ENCODE data around the gene NUDT1. TPM values are rescaled to one million over a fixed set of nuclear protein-coding genes. Genes with fewer than 3 reads are reported as not detected.

Gene NUDT1
- polyA plus RNA-seq, 3 donors = 11.7 to 26.1 (median 17.9) TPM

- whole genome bisulfite sequencing, 3 donors = 91 to 94% (median 93%) methylated on average over 15 of the region's 15 CpGs
- H3K27ac ChIP-seq (ENCODE audit: low read depth, low read length) = no peak overlapping the region
These were observed 22.9 kb upstream of the NUDT1 start for GRCh38 chr7:2219136-2219535.

- WGBS, 3 donors = 96 to 100% (median 98%) methylated on average over 5 to 8 of the region's 8 CpGs
- no peak overlapping the region for H3K27ac ChIP-seq (ENCODE audit: low read depth, low read length)
These were observed 22.4 kb upstream of the NUDT1 start for GRCh38 chr7:2219606-2220005.

GRCh38 chr7:2220030-2220429, 22.0 kb upstream of the NUDT1 start:
- H3K27ac ChIP-seq (ENCODE audit: low read depth, low read length) = no peak overlapping the region
- WGBS, 3 donors = 91 to 97% (median 92%) methylated on average over 18 to 19 of the region's 19 CpGs

DNA sequence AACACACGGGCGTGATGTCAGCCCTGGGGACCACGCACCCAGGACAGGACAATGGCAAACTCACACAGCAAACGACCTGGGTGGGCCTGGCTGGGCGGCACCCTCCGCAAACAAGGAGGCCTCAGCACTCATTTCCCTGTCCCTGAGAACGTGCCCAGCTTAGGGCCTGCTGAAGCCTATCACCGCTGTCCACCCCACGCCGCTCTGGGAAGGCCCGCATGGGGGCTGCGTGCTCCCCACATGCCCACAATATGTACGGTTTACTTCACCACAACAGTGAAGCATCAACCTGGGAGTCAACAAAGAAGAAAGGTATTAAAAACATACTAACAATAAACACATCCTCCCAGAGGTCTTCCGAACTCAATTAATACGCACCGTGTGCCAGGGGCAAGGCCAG, 21.5 kb upstream of the NUDT1 start:
- 85 to 94% (median 91%) methylated on average over 16 of the region's 16 CpGs for WGBS, 3 donors
- no peak overlapping the region for H3K27ac ChIP-seq (ENCODE audit: low read depth, low read length)

- no peak overlapping the region for H3K27ac ChIP-seq (ENCODE audit: low read depth, low read length)
- WGBS, 3 donors = 90 to 95% (median 90%) methylated on average over 17 of the region's 17 CpGs
These were observed 21.1 kb upstream of the NUDT1 start for GRCh38 chr7:2220954-2221353.

DNA sequence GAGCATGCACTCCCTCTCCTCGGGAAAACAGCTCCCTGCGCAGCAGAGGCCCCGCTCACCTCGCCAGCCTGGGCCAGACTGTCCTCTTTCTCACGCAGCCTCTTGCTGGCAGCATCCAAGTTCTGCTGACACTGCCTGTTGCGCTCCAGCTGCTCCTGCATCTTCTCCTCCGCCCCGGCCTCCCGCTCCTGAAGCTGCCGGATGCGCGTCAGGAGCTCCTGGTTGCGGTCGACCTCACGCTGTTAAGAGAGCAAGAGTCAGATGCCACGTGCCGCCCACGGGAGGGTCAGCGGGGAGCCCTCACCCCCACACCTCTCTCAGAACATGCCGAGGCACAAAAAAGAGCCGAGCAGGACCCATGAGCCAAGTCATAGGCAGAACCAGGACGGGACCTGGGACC, 19.5 kb upstream of the NUDT1 start:
- H3K27ac ChIP-seq (ENCODE audit: low read depth, low read length) = no peak overlapping the region
- 93 to 95% (median 95%) methylated on average over 22 of the region's 22 CpGs for WGBS, 3 donors

DNA sequence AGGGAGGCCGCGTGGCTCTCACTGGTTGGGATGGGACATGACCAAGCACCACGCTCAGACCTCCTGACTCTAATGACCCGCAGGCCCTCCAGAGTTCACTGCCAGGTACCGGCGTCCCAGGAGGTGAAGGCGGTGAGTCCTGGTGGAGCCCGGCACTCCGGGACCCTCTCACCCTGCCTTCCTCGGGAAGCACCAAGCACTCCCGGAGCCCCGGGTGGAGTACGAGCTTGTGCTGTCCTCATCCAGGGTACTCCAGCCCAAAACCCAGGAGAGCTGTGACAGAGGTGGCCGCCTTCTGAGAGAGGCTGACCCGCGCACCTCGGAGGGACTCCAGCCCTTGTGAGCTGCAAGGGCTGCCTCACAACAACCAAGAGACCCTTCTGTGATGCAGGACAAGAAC, 18.7 kb upstream of the NUDT1 start:
- no peak overlapping the region for H3K27ac ChIP-seq (ENCODE audit: low read depth, low read length)
- 93 to 94% (median 94%) methylated on average over 17 of the region's 17 CpGs for WGBS, 3 donors

- no peak overlapping the region for H3K27ac ChIP-seq (ENCODE audit: low read depth, low read length)
- 71 to 93% (median 75%) methylated on average over 13 of the region's 13 CpGs for WGBS, 3 donors
These were observed 17.5 kb upstream of the NUDT1 start for GRCh38 chr7:2224491-2224928.

- no peak overlapping the region for H3K27ac ChIP-seq (ENCODE audit: low read depth, low read length)
- WGBS, 3 donors = 71 to 79% (median 72%) methylated on average over 4 of the region's 4 CpGs
These were observed 17.1 kb upstream of the NUDT1 start for GRCh38 chr7:2224934-2225333.

- whole genome bisulfite sequencing, 3 donors = 78 to 94% (median 94%) methylated on average over 14 of the region's 14 CpGs
- H3K27ac ChIP-seq (ENCODE audit: low read depth, low read length) = no peak overlapping the region
These were observed 16.7 kb upstream of the NUDT1 start for GRCh38 chr7:2225336-2225735.

DNA sequence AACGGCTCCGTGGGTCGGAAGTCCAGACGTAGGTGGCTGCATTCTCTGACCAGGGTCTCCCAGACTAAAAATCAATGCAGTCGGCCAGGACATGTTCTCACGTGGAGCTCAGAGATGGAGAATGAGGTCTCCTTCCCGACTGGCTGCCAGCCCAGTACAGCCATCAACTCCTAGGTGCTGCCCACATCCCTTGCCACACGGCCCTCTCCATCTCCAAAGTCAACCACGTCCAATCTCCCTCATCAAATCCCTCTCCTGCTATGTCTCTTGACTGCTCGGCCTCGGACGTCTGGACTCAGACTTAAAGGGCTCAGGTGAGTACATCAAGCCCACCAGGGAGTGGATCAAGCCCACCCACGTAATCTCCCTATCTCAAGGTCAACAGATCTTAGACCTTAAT, 16.2 kb upstream of the NUDT1 start:
- no peak overlapping the region for H3K27ac ChIP-seq (ENCODE audit: low read depth, low read length)
- WGBS, 3 donors = 95% methylated on average over 13 of the region's 13 CpGs

- H3K27ac ChIP-seq (ENCODE audit: low read depth, low read length) = no peak overlapping the region
- whole genome bisulfite sequencing, 3 donors = 82 to 92% (median 85%) methylated on average over 15 of the region's 15 CpGs
These were observed 14.3 kb upstream of the NUDT1 start for GRCh38 chr7:2227699-2228098.

GRCh38 chr7:2228921-2229320, 13.1 kb upstream of the NUDT1 start:
- WGBS, 3 donors = 88 to 90% (median 89%) methylated on average over 8 of the region's 8 CpGs
- no peak overlapping the region for H3K27ac ChIP-seq (ENCODE audit: low read depth, low read length)

- no peak overlapping the region for H3K27ac ChIP-seq (ENCODE audit: low read depth, low read length)
- 93 to 97% (median 94%) methylated on average over 7 of the region's 7 CpGs for WGBS, 3 donors
These were observed 12.6 kb upstream of the NUDT1 start for GRCh38 chr7:2229467-2229866.

DNA sequence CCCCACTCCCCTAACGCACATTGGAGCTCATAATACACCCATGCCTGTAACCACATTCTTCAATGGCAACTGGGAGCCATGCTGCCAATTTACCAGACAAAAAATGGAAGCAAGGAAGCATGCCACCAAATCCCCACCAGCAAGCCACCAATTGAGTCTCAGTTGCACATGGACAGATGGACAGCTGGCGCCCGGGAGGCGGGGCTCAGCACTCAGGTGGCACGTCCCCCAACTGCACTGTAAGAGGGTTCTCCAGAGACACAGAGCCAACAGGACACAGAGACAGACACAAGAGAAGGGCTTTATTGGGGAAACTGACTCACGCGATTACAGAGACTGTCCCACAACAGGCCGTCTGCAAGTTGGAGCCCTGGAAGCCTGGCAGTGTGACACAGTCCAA, 11.8 kb upstream of the NUDT1 start:
- 93 to 96% (median 96%) methylated on average over 8 of the region's 8 CpGs for WGBS, 3 donors

DNA sequence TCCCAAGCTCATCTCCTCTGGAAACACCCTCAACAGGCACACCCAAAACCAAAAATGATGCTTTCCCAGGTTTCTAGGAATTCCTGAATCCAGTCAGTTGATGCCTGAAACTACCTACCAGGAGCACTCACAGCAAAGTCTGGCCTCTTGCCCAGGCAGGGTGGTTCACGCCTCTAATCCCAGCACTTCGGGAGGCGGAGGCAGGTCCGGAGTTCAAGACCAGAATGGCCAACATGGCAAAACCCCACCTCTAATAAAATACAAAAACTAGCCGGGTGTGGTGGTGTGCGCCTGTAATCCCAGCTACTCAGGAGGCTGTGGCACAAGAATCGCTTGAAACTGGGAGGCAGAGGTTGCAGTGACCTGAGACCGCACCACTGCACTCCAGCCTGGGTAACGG, 11.1 kb upstream of the NUDT1 start:
- H3K27ac ChIP-seq (ENCODE audit: low read depth, low read length) = no peak overlapping the region
- 87 to 91% (median 91%) methylated on average over 9 of the region's 9 CpGs for WGBS, 3 donors

More for the DNA sequence above, 11.8 kb upstream of the NUDT1 start:
- no peak overlapping the region for H3K27ac ChIP-seq (ENCODE audit: low read depth, low read length)

DNA sequence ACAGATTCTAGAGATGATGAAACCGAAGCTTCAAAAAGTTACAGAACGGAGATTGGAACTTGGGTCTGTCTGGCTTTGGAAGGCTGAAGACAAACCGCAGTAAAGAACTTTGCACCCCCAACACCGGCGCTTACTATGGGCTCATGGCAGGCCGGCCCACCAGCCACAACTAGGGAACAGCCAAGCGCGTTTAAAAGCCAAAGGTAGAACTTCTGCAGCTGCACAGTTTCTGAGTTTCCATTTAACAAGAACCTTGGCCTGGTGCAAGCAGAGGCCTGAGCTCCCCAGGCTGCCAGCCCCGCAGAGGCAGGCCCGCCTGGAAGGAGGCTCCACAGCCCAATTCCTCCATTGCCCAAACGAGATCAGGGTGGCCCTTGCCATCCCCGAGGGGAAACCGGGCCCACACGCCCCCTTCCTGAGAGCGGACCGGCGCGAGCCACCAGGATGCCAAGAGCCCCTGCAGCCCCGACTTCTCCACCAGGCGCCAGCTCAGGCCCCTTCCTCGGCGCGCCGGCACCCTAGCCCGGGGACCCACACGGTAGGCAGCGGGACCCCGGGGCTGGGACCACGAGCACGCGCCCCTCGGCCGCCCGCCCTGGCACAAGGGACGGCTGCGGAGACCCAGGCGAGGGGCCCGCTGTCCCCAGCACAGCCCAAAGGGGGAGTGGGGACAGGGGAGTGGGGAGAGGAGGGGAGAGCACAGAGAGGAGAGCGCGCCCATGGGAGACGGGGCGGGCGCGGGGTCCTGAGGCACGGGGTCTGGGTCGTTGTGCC, 9.8 kb upstream of the NUDT1 start:
- H3K27ac ChIP-seq (ENCODE audit: low read depth, low read length) = no peak overlapping the region

GRCh38 chr7:2232766-2233520, 9.1 kb upstream of the NUDT1 start, which contains the start of gene MAD1L1:
MAD1L1 (minus strand) TSS chr7:2232945; CDS start chr7:2230133, 2,812 bp downstream.
- no peak within 1 kb of the TSS for H3K27ac ChIP-seq (ENCODE audit: low read depth, low read length)
- WGBS, 3 donors = 0 to 1% (median 0%) methylated on average over 53 to 63 of the region's 63 CpGs

More for the DNA sequence above, 9.8 kb upstream of the NUDT1 start:
- WGBS, 3 donors = 1 to 3% (median 3%) methylated on average over 25 to 46 of the region's 46 CpGs

GRCh38 chr7:2233926-2234325, 8.1 kb upstream of the NUDT1 start:
- 62 to 84% (median 73%) methylated on average over 3 of the region's 3 CpGs for WGBS, 3 donors
- H3K27ac ChIP-seq (ENCODE audit: low read depth, low read length) = no peak overlapping the region
